Activated CD4-positive, alpha-beta T cell treated with anti-CD3 and anti-CD28 coated beads, Interleukin-2, amount 50 U/mL, for 4 hours (primary cell): ENCODE measurements around the gene MUSK.
"Not testable (repeated sequence)": the region's sequence is repeated elsewhere in the genome, so short reads cannot be mapped to it uniquely, and the experiment has no call there.

Experiments
- DNase-seq, 2 experiments: peaks; one replicate each; pipeline ENCODE4 v3.0.0-alpha.2; 2020

MUSK gene

DNA sequence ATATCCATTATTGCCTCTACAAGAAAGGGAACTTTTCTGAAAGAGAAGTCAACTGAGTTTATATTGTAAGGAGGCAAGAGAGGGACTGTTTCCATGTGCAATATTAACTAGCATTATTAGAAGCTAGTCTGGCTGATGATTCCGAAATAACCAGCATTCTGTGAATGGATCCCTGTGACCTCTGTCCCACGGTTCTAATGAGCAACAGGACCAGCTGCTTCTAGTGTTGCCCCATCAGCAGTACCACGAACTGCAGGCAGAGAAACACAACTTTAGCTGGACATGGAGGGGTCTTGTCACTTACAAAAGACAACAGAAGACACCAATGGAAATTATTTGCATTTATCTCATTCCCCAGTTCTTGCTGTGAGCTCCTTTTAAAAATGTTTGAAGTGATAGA lies 95.4 kb downstream of the MUSK start:
- DNase-seq: no peak

DNA sequence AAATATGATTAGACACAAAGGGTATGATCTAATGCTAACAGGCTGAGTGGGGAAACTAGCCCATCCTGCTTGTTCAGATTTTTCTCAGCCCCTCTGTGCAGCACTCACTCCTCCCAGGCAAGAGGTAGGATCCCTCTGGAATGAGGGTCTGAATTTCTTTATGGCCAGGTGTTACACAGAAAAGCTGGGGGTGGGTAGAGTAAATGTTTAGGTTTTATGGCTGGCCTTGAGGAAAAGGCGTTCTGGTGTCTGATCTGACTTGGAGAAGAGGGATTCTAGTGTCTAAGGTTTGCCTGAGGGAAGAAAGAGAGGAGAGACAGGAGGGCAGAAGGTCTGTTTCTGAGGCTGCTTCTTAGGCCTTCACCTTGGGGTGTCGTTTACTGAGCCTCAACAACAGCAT lies 97.3 kb downstream of the MUSK start:
- DNase-seq: no peak

DNA sequence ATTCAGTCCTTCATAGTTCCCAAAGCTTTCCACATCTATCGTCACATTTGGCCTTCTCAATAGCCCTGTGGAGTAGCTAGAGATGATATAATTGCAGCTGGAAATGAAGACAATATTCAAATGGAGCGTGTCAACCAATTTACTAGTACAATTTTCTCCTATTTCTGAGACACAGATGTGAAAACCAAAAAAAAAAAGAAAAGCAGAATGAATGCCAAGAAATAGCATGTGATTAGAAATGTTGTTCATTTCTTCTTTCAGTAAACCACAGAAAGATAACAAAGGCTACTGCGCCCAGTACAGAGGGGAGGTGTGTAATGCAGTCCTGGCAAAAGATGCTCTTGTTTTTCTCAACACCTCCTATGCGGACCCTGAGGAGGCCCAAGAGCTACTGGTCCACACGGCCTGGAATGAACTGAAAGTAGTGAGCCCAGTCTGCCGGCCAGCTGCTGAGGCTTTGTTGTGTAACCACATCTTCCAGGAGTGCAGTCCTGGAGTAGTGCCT lies 99.0 kb downstream of the MUSK start:
- no peak for DNase-seq

DNA sequence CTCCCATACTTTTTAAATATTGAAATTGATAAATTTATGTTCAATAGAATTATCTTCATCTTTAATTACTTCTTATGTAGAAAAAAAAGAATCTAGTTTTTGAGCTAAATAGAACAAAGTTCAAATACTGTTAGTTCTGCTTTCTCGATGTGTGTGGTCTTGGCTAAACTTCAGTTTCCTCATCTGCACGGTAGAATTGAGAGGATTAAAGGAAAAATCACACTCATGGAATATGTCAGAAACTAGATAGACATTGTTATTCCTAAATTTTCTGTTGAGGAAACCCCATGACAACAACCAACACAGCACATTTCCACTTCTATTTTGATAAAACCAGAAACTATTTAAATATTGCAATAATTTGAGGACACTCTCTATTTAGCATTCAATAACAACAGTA lies 100.3 kb downstream of the MUSK start:
- DNase-seq: no peak

DNA sequence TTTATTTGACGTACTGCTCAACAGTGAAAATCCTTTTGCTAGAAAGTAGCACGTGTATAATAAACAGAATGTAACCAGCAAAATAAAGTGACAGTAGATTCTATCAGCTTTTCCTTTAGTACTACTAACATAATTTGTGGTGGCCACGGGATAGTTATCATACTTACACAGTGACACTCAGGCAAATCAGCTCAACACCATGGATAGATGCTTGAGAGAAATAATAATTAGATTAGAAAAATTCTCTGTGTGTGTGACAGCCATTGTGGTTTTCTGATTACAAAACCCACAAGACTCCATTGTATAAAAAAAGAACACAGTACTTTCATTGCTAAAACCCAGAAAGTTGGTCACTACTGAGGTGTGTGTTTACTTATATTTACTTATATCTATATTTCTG lies 101.1 kb downstream of the MUSK start:
- DNase-seq: no peak

DNA sequence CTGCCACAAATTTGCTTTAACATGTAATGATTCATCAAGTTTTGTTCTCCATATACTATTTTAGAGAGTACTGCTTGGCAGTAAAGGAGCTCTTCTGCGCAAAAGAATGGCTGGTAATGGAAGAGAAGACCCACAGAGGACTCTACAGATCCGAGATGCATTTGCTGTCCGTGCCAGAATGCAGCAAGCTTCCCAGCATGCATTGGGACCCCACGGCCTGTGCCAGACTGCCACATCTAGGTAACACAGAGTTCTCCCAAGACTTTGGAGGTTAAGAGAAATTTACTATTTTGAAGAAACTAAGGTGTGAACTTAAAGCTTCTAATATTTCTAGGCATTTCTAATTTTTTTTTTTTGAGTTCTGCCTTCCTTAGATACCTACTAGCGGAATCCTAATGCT lies 107.1 kb downstream of the MUSK start:
- no peak for DNase-seq

DNA sequence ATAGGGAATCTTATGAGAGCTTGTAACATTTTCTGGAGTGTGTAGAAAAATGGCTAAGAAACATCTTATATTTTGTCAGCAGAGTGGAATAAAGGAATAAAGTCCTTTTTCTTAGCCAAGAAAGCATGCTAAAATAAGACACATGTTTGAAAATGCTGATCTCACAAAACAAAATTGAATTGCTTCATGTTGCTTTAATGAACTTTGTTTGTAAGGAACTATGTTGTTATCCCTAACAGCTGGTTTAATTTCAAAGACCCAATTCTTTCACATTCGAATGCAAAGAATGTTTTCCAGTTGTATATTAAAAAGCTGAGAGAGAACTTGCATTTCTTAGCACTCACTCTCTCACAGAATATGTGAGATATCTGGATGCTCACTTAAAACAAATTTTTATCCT lies 107.6 kb downstream of the MUSK start:
- no peak for DNase-seq

GRCh38 chr9:110777196-110777875 lies 108.7 kb downstream of the MUSK start:
- DNase-seq: no peak

GRCh38 chr9:110777876-110778215 lies 109.3 kb downstream of the MUSK start:
- no peak for DNase-seq

DNA sequence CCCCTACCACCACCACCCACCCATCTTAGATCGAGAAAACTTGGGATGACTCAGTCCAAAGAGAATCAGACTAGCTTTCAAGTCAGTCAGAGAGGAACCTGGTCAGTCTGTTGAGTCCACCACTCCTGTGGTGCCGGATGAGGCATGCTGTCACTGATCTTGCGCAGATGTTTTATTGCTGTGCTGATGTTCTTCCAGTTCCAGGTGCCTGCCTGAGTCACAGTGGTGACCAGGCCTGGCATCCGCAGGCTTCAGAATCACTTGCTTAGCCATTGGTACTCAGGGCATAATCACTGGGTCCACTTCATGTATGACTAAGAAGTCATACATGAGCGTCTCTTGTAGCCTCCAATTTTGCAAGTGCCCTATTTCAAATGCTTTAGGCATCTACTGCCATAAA lies 114.1 kb downstream of the MUSK start:
- DNase-seq: no peak

GRCh38 chr9:110784309-110784708 lies 115.7 kb downstream of the MUSK start:
- DNase-seq: no peak

GRCh38 chr9:110785166-110785565 lies 116.6 kb downstream of the MUSK start:
- no peak for DNase-seq

- DNase-seq: not testable (repeated sequence)
Observed at GRCh38 chr9:110788396-110788795, 119.8 kb downstream of the MUSK start.

DNA sequence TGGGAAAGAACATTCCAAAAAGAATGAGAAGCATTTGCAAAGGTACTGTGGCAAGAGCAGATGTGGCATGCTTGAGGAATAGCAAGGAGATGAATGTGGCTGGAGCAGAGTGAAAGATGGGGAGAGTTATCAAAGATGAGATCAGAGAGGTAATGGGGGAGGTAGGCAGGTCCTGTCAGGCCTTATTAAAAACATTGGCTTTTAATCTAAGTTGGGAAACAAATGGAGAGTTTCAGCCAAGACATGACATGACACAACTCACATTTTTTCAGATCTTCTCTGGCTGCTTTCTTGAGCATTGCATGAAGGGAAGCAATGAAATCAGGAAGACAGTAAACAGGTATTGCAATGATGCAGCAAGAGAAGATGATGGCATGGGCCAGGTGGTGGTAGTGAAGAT lies 120.3 kb downstream of the MUSK start:
- DNase-seq: no peak

DNA sequence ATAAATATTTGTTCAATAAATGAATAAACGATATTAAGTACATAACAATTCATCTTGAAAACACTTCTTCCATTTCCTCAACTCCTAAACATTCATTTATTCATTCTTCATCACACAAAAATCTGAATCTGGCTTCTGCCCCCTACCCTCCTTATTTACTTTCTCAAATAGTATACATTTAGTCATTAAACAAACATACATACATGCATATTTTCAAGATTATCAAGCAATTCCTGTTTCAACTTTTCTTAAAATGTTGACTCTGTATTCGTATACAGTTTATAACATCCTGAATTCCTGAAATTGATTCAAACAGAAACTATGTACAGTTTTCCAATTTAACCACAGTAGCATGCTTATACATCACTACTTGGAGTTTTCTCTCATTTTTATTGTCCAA lies 129.0 kb downstream of the MUSK start:
- DNase-seq: no peak

GRCh38 chr9:110799396-110799795 lies 130.8 kb downstream of the MUSK start:
- DNase-seq: no peak

DNA sequence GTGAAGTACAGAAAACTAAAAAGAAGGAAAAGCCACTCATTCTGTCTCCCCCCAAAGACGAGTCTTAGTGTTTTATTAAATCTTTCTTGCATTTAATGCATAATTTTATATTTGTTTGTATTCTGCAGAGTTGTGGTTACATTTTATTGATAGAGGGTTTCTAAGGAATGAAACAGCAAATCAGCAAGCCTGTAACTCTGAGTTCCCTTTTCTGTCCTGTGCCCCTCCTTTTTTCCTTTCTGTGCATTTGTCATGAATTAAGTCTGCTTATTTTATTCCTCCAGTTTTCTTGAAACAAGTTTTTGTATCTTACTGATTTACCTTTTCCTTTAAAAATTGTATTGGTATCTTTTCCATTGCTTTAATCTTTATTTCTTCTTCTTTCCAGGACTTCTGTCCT lies 132.8 kb downstream of the MUSK start:
- DNase-seq: no peak

- no peak for DNase-seq
Observed at GRCh38 chr9:110802416-110803035, 133.9 kb downstream of the MUSK start.

GRCh38 chr9:110807956-110808598 lies 139.5 kb downstream of the MUSK start:
- no peak for DNase-seq

DNA sequence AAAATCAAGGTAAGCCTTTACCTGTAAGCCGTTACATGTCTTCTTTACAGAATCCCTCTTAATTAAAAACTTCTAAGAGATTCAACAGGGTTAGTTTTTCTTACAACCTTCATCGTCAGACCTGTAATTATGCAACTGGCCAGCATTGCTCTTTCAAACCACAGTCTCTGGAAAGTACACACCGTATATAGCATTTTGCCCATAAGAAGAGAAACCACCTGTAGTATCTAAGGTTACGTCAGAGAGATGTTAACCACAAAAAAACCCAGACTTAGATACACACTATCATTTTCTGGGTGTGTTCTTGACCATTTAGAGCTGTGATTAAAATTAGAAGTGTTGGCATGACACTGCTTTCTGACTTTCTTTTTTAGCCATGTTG lies 140.0 kb downstream of the MUSK start:
- no peak for DNase-seq

GRCh38 chr9:110809038-110809595 lies 140.5 kb downstream of the MUSK start:
- no peak for DNase-seq

DNA sequence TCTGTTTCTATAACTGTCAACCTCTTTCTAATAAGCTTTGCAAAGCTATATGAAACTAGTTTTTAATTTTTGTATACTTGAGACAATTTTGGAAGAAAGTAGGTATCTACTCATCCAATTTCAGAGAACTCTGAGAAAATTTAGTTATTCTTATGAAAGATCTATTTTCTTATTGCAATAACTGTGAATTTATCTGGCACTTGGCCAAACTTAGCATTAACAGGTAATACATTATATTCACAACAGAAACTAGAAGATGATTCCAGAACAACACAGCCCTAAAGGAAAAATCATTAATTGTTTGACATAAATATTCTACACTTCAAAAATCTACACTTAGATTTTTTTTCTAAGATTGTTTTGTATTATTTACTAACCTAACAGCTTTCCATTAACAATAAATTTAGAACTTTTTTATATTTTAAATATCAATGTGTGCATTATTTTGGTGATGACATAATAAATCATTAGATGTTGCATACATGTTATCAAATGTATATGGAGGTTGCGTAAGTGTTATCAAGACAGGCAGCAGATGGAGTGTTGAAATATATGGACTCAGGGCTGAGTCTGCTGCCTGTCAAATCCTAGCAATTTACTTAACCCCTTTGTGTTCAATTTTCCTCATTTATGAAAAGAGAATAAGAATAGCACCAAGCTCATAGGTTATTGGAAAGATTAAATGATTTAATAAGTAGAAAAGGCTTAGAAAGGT lies 141.8 kb downstream of the MUSK start:
- DNase-seq: no peak

GRCh38 chr9:110812886-110813285 lies 144.3 kb downstream of the MUSK start:
- no peak for DNase-seq

GRCh38 chr9:110814159-110814558 lies 145.6 kb downstream of the MUSK start:
- DNase-seq: no peak
